ENCODE data around the gene PRR23E.

PRR23E gene

DNA sequence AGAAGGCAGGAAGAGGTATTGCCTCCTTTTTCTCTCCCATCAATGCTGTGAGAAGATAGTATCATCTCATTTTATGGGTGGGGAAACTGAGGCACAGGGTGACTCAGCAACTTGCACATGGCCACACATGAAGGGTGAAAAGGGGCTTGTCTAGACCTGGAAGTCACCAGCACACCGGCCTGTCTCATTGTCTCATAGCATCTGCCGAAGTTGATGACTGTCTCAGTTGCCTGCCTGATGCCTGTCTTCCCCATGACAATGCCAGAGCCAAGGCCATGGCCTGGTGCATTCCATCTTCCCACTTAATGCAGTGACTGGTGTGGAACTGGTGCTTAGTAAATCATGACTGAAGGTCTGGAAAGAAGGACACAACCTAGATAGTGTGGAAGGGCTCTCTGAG, 27.9 kb upstream of the PRR23E start:
- ATAC-seq, result no peak
- DNase-seq, result no peak

DNA sequence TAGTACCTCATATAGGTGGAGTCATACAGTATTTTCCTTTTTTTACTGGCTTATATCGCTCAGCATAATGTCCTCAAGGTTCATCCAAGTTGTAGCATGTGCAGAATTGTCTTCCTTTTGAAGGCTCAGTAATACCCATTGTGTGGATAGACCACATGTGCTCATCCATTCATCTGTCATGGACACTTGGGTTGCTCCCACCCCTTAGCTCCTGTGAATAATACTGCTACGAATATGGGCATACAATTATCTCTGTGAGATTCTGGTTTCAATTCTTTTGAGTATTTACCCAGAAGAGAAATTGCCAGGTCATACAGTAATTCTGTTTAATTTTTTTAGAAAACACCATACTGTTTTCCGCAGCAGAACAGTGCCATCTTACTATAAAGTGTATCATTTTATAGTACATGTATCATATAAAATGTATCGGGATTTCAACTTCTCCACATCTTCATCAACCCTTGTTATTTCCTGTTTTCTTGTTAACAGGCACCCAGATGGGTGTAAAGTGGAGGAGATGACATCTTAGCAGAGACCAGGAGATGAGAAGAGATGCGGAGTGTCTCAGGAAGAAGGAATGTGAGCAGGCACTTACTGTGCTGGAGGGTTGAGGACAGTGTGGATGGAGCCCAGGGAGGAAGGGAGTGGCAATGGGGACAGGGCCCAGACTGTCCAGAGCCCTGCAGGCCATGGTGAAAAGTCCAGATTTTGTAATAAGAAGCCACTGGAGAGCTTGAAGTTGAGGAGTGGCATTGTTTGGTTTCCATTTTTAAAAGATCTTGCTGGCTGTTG, 27.0 kb upstream of the PRR23E start:
- ATAC-seq (no peak), DNase-seq (no peak)

DNA sequence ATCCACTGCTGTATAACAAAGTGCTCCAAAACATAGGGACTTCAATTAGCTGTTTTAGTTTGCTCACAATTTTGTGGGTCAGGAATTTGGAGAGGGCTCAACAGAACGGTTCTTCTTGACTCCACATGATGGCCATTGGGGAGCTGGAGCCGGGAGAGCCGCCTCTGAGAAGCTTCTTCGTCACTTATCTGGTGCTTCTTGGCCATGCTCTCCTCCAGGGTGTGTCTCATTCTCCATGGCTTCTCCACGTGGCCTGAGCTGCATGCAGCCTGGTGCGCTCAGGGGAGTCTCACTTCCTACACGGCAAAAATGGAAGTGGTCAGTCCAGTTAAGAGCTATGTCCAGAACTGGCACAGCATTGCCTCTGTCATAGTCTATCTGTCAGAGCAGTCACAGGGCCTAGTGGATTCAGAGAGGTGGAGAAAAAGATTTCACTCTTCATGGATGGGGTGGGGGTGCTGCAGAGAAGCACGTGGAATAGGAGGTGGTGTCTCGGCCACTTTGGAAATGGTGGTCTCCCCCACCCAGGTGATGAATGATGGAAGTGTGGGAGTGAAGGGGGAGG, 26.3 kb upstream of the PRR23E start:
- DNase-seq, result no peak
- ATAC-seq, result no peak

- no peak for DNase-seq
- peak; percentile 16 for ATAC-seq
These were observed 25.5 kb upstream of the PRR23E start for GRCh38 chr3:127167315-127168043.

- DNase-seq (no peak), ATAC-seq (no peak)
These were observed 24.7 kb upstream of the PRR23E start for GRCh38 chr3:127168271-127168670.

- no peak for DNase-seq
- ATAC-seq, result no peak
These were observed 22.1 kb upstream of the PRR23E start for GRCh38 chr3:127170814-127171213.

GRCh38 chr3:127171320-127171719, 21.6 kb upstream of the PRR23E start:
- DNase-seq, result no peak
- no peak for ATAC-seq

DNA sequence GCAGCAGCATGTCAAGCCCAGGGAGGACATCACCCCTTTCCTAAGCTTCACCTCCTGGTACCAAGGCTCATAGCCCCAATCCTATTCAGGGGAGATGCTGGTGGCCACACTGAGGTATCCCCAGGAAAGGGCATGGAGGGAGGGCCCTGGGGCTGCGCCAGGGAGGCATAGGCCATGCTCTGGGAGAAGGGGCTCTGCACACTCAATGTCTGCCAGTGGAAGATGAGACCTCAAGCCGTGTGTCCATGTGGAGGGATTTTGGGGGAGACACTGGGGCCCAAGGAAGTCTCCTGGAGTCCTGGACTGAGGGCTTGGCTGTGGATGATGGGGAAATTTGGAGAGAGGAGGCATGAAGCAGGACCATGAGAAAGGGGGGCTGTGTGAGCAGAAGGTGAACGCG, 21.2 kb upstream of the PRR23E start:
- DNase-seq (no peak), ATAC-seq (no peak)

DNA sequence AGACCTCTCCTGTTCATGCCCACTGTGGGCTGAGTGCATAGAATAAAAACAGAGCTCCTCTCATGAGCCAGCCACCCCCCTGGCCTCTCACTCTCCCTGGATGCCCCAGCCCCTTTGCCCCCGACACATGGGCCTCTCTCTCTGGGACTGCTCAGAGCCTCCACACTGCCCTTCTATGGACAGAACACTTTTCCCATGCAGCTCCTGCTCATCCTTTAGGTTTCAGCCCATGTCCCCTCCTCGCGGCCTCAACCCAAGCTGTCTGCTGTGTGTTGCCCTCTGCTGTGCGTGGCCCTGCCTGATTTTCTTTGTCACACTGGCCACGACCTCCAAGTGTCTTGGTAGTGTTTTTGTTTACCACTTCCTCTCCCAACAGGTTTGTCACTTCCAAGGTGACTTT, 20.7 kb upstream of the PRR23E start:
- no peak for DNase-seq
- ATAC-seq, result no peak

GRCh38 chr3:127172781-127173515, 20.0 kb upstream of the PRR23E start:
- ATAC-seq (no peak), DNase-seq (no peak)

GRCh38 chr3:127173516-127174166, 19.3 kb upstream of the PRR23E start:
- DNase-seq, result no peak
- no peak for ATAC-seq

DNA sequence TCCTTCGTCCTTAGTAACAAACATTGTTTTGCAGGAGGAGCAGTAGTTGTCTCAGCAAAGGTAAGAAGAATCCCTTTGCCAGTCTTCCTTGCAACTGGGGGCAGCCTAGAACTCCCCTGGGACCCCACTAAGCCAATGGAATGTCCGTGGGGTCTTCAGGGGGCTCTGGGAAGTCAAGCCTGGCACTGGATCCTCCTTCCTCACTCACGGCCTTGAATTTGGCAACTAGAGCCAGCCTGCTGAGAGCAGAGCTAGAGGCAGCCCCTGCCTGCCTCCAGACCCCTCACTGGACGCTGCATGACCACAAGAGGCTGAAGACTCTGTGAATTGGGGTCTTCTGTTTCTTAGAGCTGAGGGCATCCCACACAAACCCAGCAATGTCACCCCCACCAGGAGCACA, 18.6 kb upstream of the PRR23E start:
- no peak for ATAC-seq
- no peak for DNase-seq

DNA sequence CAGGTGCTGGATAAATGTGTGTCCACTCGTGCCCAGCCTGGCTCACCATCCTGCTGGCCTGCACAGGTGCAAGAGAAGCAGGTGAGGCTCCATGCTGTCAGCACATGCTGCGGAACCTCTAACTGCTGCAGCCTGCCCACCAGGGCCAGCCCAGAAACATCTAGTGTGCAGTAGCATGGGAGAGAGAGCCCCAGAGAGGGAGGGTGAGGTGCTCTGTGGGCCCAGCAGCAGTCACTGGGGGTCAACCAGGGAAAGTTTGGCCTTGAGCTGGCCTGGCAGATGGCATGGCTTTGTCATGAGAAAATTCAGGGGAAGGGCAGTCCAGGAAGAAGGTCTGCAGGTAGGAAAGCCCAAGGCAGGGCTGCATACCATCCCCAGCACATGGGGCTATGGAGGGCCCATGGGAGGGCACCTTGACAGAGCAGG, 18.2 kb upstream of the PRR23E start:
- ATAC-seq (no peak), DNase-seq (no peak)

DNA sequence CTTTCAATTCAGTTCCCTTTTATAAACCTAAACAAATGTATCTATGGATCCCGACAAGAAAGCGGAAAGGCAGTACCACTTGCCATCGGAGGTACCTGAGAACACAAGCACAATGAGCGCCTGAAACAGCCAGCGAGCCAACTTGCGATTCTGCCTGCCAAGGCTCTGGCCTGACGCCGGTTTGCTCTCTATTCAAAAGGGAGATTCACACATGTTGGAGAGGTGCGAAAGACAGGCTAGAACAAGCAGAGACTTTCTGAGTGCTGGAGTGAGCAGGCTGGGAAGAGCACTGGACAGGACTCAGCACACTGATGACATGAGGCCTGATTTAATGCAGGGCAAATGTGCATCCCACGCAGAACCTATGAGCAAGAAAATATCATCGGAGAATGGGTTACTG, 17.7 kb upstream of the PRR23E start:
- DNase-seq (no peak), ATAC-seq (no peak)

GRCh38 chr3:127177226-127177625, 15.7 kb upstream of the PRR23E start:
- no peak for DNase-seq
- no peak for ATAC-seq

GRCh38 chr3:127180859-127181258, 12.1 kb upstream of the PRR23E start:
- no peak for ATAC-seq
- DNase-seq, result no peak

DNA sequence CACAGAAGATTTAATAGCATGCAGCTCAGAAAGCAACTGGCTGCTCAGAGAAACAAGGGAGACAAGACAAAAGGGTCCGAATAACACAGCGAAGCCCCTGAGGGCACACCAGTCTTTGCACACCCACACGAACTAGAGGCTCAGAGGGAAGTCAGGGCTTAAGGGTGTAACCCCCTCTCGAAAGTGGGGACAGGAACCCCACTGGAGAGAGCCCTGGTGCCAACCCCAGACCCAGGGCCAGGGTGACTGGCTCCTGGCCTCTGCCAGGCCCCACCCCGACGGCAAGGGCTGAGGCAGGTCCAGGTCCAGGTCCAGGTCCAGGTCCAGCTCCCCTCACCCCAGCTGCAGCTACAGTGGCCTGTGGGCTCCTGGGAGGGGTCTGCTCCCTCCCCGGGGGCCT, 10.5 kb upstream of the PRR23E start:
- ATAC-seq (no peak), DNase-seq (no peak)

GRCh38 chr3:127182848-127183714, 9.8 kb upstream of the PRR23E start:
- DNase-seq (no peak), ATAC-seq (no peak)

- ATAC-seq (no peak), DNase-seq (no peak)
These were observed 8.7 kb upstream of the PRR23E start for GRCh38 chr3:127183931-127184869.

DNA sequence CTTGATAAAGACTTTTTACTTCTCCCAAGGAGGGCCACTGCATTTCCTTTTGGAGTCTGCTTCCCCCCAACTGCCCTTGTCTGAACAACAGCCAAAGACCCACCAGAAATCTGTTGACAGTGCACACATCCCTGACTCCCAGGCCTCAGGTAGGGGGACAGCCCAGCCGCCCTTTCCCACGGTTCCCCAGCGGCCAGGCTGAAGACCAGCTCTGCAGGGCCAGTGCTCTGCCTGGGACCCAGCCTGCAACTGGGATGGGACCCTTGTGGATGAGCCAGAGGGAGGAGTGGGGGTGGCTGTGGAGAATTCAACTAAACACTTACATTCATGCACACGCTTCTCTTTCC, 8.1 kb upstream of the PRR23E start:
- no peak for ATAC-seq

More for the DNA sequence above, 8.1 kb upstream of the PRR23E start:
- DNase-seq, result no peak
